ENCODE data around the gene ITM2C.

DNA sequence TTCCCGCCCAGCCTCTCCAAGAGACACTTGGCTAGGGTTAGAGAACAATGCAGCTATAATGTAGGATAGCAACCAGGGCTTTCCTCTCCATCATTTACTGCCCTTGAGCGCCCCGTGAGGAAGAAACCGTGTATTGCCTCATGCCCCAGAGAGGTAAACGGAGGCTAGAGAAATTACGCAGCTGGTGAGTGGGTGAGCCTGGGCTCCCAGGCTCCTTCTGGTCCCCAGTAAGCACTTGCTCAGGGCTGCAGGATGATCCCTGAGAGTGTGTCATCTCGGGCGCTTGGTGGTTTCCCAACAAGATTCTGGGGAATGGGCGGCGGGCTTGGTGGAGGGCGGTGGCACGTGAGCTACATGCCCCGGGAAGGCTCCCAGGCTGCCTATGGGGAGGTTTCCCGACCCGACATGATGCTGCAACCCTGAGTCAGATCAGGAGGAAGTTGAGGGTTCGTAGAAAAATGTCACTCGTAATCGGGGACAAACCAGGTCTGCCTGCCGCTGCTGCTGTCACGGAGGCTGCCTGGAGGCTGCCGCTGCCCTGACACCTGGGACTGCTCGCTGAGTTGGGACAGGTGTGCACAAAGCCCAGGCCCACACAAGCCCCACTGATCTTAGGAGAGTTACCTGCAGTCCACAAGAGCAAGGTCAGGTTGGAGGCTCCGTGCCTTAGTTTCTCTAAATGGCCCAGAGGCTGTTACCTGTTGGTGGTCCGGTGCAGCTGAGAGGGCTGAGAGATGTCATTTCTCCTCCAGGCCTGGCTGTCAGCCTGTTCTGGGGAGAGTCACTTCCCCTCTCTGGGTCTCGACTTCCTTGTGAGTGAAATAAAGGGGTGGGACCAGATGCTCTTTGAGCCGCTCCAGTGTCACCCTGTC lies 60.0 kb downstream of the ITM2C start, which contains the start of gene GPR55:
- TF ChIP-seq POLR2AphosphoS5 (IDR thresholded peaks at IDR 0.05; ENCODE audit: low read depth, low read length) (no peak), EP300 (IDR thresholded peaks at IDR 0.05; ENCODE audit: borderline replicate concordance in 1 of 2, low read depth in 2 of 2, low read length in 2 of 2) (no peak), POLR2A (IDR thresholded peaks at IDR 0.05; ENCODE audit: control extremely low read depth in 1 of 2, low read depth in 2 of 2, low read length in 2 of 2) (no peak), BRCA1 (IDR thresholded peaks at IDR 0.05; ENCODE audit: low read depth, low read length) (no peak), CTCF (IDR thresholded peaks at IDR 0.05; ENCODE audit: control extremely low read depth in 1 of 3, insufficient read depth in 1 of 3, low read depth in 1 of 3, low read length in 3 of 3) (peak; percentile 61 to 78 (median 73)), EZH2 (IDR thresholded peaks at IDR 0.05; ENCODE audit: low read depth, low read length, severe bottlenecking) (no peak), MAFK (IDR thresholded peaks at IDR 0.05; ENCODE audit: low read depth, low read length) (no peak)
